Kidney glomerular epithelial cell (primary cell): ENCODE results near the gene CGB7.
"Not testable (repeated sequence)": the region's sequence is repeated elsewhere in the genome, so short reads cannot be mapped to it uniquely, and the experiment has no call there.

ENCODE experiments used
- DNase-seq: peaks from one replicate; lab custom pipeline; 2025; lab: John Stamatoyannopoulos, UW

The CGB7 gene

GRCh38 chr19:49042177-49042576 lies 15.4 kb downstream of the CGB7 start:
- no peak for DNase-seq

DNA sequence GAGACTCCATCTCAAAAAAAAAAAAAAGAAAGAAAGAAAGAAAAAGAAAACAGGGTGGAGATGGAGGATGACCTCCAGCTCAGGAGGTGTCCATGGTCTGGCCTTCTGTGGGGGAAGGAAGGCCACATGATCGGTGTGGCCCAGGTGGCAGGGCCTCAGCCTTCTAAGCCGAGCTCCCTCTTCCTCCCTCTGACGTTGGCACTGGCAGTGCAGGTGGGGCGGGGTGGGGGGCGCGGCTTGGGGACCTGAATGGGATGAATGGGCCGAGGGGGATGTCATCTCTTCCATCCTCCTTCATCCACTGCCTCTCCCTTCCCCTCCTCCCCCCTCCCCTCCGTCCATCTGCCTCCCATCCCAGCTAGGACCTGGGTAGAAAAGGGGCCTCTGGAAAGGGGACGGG lies 17.8 kb downstream of the CGB7 start:
- DNase-seq = not testable (repeated sequence)

- peak; percentile 39 for DNase-seq
Observed at GRCh38 chr19:49038557-49039276, 18.8 kb downstream of the CGB7 start.

DNA sequence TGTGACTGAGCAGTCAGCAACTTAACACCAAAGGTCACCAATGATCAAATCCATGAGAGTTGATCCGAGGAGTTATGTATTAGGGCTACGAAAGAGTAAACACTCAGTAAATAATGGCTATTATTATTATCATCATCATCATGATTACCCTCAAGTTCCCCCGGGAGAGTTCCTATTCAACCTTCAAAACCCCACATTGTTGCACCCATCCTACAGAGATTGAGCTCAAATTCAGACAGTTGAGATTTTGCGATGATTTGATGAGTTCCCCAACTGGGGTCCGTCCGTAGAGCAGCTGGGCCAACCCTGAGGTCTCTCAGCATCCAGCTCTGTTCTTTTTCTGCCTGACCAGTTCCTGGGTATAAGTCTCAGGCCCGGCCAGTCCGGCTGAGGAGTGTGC lies 19.4 kb downstream of the CGB7 start:
- DNase-seq = not testable (repeated sequence)

DNA sequence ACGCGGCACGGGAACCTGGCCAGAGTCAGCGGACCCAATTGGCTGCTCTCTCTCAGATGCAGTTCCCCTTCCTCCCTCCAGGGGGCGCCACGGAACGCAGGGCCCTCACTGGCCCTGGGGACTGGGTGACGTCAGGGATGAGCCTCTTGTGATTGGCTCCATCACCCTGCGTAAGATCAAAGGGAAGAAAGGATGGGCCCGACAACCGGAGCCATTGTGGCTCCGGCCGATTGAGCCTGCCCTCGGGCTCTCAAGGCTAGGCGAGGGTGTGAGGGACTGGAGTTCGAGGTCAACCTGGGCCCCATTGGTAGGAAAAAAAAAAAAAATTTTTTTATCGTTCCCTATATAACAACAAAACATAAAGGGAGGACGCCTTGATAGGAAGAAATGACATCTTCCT lies 20.7 kb downstream of the CGB7 start, which contains the start of gene CGB1:
TSS of gene CGB1 (minus strand) at position 81 of the 400 bp plus-strand sequence. CDS start 184 bp downstream, outside the sequence.
- DNase-seq = not testable (repeated sequence)

DNA sequence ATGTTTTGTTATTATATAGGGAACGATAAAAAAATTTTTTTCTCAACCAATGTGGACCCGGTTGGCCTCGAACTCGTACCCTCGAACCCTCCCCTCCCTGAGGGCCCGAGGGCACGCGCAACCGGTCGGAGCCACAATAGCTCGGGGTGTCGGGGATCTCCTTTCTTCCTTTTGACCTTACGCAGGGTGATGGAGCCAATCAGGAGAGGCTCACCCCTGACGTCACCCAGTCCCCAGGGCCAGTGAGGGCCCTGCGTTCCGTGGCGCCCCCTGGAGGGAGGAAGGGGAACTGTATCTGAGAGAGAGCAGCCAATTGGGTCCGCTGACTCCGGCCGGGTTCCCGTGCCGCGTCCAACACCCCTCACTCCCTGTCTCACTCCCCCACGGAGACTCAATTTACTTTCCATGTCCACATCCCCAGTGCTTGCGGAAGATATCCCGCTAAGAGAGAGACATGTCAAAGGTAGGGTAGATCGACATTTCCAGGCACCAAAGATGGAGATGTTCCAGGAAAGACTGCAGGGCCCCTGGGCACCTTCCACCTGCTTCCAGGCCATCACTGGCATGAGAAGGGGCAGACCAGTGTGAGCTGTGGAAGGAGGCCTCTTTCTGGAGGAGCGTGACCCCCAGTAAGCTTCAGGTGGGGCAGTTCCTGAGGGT lies 25.8 kb downstream of the CGB7 start, which contains the start of gene CGB2:
TSS of gene CGB2 (plus strand) at position 249 of the 660 bp plus-strand sequence. CDS start at position 455, 206 bp downstream.
- not testable (repeated sequence) for DNase-seq

DNA sequence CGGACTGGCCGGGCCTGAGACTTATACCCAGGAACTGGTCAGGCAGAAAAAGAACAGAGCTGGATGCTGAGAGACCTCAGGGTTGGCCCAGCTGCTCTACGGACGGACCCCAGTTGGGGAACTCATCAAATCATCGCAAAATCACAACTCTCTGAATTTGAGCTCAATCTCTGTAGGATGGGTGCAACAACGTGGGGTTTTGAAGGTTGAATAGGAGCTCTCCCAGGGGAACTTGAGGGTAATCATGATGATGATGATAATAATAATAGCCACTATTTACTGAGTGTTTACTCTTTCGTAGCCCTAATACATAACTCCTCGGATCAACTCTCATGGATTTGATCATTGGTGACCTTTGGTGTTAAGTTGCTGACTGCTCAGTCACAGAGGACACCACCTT lies 27.2 kb downstream of the CGB7 start:
- DNase-seq = not testable (repeated sequence)

- not testable (repeated sequence) for DNase-seq
Observed at GRCh38 chr19:49029749-49030148, 27.8 kb downstream of the CGB7 start.

DNA sequence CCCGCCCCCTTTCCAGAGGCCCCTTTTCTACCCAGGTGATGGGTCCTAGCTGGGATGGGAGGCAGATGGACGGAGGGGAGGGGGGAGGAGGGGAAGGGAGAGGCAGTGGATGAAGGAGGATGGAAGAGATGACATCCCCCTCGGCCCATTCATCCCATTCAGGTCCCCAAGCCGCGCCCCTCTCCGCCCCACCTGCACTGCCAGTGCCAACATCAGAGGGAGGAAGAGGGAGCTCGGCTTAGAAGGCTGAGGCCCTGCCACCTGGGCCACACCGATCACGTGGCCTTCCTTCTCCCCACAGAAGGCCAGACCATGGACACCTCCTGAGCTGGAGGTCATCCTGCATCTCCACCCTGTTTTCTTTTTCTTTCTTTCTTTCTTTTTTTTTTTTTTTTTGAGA lies 28.9 kb downstream of the CGB7 start:
- DNase-seq = not testable (repeated sequence)

- not testable (repeated sequence) for DNase-seq
Observed at GRCh38 chr19:49025599-49025998, 31.9 kb downstream of the CGB7 start.

- DNase-seq = not testable (repeated sequence)
Observed at GRCh38 chr19:49025088-49025487, 32.5 kb downstream of the CGB7 start.

GRCh38 chr19:49024233-49024632 lies 33.3 kb downstream of the CGB7 start, which contains the start of gene CGB3:
TSS of gene CGB3 (minus strand) at chr19:49024333. CDS start at chr19:49023971, 362 bp downstream.
- not testable (repeated sequence) for DNase-seq

GRCh38 chr19:49022116-49022515 lies 35.4 kb downstream of the CGB7 start:
- no peak for DNase-seq

- DNase-seq = peak; percentile 42
Observed at GRCh38 chr19:49020931-49021895, 36.3 kb downstream of the CGB7 start.

DNA sequence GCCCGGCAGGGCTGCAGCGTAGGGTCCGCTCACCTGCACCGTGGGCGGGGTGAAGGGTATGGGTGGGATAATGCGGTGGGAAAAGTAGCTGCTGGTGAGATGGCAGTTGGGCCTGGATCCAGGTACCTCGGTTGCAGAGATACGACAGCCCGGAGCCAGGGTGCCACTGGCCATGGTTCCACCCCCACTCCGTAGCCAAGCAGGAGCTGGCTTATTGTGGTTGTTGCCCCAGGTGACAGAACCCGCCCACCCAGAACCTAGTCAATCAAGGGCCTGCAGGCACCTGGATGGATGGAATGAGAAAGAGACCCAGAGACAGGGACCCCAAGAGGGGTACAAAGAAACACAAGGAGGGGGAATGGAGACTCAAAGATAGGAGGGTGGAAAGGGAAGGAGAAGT lies 37.2 kb downstream of the CGB7 start:
- no peak for DNase-seq

DNA sequence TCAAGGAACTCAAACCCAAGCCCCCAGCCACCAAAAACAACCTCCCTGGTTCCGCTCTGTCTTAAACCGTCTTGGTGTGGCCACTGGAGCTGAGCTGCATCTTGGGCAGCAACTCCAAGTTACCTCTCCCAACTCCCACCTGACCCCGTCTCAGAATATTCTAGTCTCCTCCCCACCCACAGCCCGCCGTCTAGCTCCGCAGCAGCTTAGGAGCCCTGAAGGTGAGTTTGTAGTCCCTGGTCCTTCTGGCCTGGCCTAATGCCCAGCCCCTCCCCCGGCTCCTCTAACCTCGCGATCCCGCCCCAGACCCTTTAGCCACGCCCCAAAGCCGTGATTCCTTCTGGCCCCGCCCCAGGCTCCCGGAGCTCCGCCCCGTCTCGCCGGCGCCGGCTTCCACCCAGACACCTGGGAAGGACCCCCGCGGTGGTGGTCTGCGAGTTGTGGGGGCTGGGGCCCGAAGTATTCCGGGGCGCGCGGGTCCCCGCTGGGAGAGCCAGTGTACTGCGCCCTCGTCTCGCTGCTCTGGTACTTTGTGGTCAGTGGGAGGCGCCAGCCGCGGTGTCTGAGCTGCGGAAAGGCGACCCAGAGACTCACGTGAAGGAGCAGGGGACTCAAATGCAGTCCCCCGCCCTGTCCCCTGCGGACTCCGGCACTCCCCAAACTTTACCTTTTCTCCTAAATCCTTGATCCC lies 38.2 kb downstream of the CGB7 start:
- DNase-seq = no peak

DNA sequence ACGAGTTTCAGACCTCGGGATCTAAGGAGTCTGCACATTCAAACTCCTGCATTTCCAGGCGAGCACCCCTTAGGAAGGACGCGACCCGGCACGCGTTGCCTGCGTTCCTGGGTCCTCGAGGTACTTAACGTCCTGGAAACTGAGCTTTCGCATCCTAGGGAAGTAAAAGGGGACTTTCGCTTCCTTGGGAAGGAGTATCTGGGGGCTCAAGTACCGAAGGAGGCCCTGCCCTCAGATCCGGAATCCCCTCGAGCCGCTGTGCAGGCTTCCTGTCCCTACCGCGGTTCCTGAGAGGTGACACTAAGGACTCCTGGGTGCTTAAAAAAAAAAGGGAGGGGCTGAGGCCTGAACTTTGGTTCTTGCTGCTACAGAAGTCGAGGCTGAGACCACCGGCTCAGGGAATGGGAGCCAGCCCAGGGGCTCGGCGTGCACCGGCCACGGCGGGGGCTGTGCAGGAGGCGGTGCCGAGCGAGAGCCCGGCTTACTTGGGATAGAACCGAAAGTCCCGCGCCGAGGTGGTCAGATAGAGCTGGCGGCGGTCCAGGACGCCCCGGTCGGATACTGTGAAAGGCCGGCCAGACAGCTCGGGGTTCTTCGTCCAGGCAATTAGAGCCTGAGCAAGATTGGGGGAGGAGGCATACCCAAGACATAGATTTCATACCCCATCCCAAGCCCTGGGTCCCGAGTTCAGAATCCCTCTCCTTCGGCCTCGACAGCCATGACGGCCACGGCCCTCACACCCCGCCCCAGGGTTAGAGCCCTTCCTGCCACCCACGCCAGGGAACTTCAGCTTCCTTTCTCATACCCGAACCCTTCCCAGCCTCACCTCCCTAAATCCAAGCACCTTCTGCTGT lies 38.9 kb downstream of the CGB7 start:
- DNase-seq = not testable (repeated sequence)

- peak; percentile 21 for DNase-seq
Observed at GRCh38 chr19:49017666-49018351, 39.7 kb downstream of the CGB7 start.

DNA sequence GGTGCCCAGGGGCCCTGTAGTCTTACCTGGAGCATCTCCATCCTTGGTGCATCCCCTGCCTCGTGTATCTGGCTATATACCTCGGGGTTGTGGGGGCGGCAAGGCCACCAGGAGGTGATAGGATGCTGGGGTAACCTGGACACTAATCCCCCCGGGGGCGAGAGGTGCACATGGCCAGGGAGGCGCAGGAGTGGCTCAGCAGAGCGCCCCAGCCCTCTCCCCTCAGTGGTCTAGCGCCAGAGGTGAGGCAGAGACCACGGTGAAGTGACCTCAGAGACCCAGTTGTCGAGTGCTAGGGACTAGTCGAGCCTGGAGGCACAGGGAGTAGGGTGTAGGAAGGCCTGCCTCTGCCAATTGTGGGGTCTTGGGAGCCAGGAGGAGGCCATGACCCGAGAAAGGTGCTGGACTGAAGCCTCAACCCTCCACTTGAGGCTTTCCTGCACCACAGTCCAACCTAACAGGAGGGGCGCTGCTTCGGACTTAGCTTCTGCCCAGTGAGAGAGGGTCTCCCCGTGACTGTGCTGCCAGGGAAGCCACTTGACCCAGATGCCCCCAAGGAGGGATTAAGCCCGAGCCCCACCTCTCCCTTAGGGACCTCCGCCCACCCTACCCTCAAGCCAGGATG lies 40.4 kb downstream of the CGB7 start, which contains the start of gene LHB:
TSS of gene LHB (minus strand) at position 51 of the 625 bp plus-strand sequence. CDS start at position 41, 10 bp downstream.
- DNase-seq = no peak
